Stimulated activated CD8-positive, alpha-beta memory T cell treated with anti-CD3 and anti-CD28 coated beads, Interleukin-7, amount 100 ng/mL, for 48 hours (primary cell): ENCODE results near the gene TECPR2.

Experiments
- DNase-seq, 2 donors: peaks; one replicate each; pipeline ENCODE4 v3.0.0-alpha.2; 2020; ENCODE audit warnings: low read depth in 1 of 2; ENCODE audit errors: extremely low read depth in 1 of 2

Gene TECPR2

GRCh38 chr14:102492531-102492910, 129.8 kb downstream of the TECPR2 start:
- DNase-seq = no peak

- DNase-seq = no peak
These were observed 130.4 kb downstream of the TECPR2 start for GRCh38 chr14:102493096-102493495.

- DNase-seq = no peak
These were observed 130.8 kb downstream of the TECPR2 start for GRCh38 chr14:102493585-102493984.

- no peak for DNase-seq
These were observed 133.0 kb downstream of the TECPR2 start for GRCh38 chr14:102495491-102496330.

GRCh38 chr14:102496331-102496691, 133.6 kb downstream of the TECPR2 start:
- no peak for DNase-seq

- DNase-seq = no peak
These were observed 134.4 kb downstream of the TECPR2 start for GRCh38 chr14:102496958-102497744.

- no peak for DNase-seq
These were observed 135.4 kb downstream of the TECPR2 start for GRCh38 chr14:102497998-102498677.

- DNase-seq = no peak
These were observed 136.0 kb downstream of the TECPR2 start for GRCh38 chr14:102498678-102499265.

GRCh38 chr14:102499401-102500157, 136.8 kb downstream of the TECPR2 start:
- no peak for DNase-seq

GRCh38 chr14:102500158-102500662, 137.5 kb downstream of the TECPR2 start:
- no peak for DNase-seq

GRCh38 chr14:102500713-102501112, 138.0 kb downstream of the TECPR2 start:
- no peak for DNase-seq

- DNase-seq = no peak
These were observed 139.1 kb downstream of the TECPR2 start for GRCh38 chr14:102501751-102502315.

GRCh38 chr14:102502571-102502970, 139.8 kb downstream of the TECPR2 start:
- DNase-seq = no peak

- no peak for DNase-seq
These were observed 141.0 kb downstream of the TECPR2 start for GRCh38 chr14:102503641-102504327.

GRCh38 chr14:102504328-102504999, 141.7 kb downstream of the TECPR2 start:
- no peak for DNase-seq

- DNase-seq = no peak
These were observed 142.4 kb downstream of the TECPR2 start for GRCh38 chr14:102505000-102505619.

- DNase-seq = no peak
These were observed 143.3 kb downstream of the TECPR2 start for GRCh38 chr14:102505775-102506625.

GRCh38 chr14:102506626-102506925, 143.8 kb downstream of the TECPR2 start:
- no peak for DNase-seq
